Fibroblast of mammary gland (primary cell): Measurements from ENCODE around the gene CYB5A.

Source experiments
- DNase-seq: peaks from one replicate; pipeline ENCODE4 v3.0.0-alpha.2; 2010; ENCODE audit warnings: low read depth
- H3K4me3 ChIP-seq: 2 replicates; pipeline ENCODE4 v1.5.1; 2011; ENCODE audit warnings: low read depth, mild to moderate bottlenecking, low read length, moderate library complexity; ENCODE audit not compliant: control insufficient read depth
- CTCF ChIP-seq: conservative IDR thresholded peaks from 2 replicates; pipeline ENCODE4 v1.5.1; 2011; ENCODE audit warnings: low read depth, low read length, inconsistent platforms; ENCODE audit not compliant: control insufficient read depth, insufficient read depth

Gene CYB5A

GRCh38 chr18:74215863-74216262, 75.9 kb downstream of the CYB5A start:
- DNase-seq: no peak
- TF ChIP-seq CTCF: no peak
- H3K4me3 ChIP-seq: no peak overlapping the region

GRCh38 chr18:74213429-74213828, 78.3 kb downstream of the CYB5A start:
- no peak for DNase-seq
- TF ChIP-seq CTCF: no peak
- no peak overlapping the region for H3K4me3 ChIP-seq

GRCh38 chr18:74204526-74205152, 87.1 kb downstream of the CYB5A start:
- H3K4me3 ChIP-seq: no peak overlapping the region
- no peak for DNase-seq
- TF ChIP-seq CTCF: no peak

GRCh38 chr18:74203811-74204210, 88.0 kb downstream of the CYB5A start:
- no peak for DNase-seq
- TF ChIP-seq CTCF: no peak
- no peak overlapping the region for H3K4me3 ChIP-seq
